ENCODE data around the gene SVIL. TPM values are rescaled to one million over a fixed set of nuclear protein-coding genes. Genes with fewer than 3 reads are reported as not detected.
"Not testable (repeated sequence)": the region's sequence is repeated elsewhere in the genome, so short reads cannot be mapped to it uniquely, and the experiment has no call there.

SVIL gene
- total RNA-seq, 1 donor from 2014 or later: 94.7 TPM

GRCh38 chr10:29553544-29554250 lies 81.1 kb downstream of the SVIL start:
- peaks cover 44 to 51% of the 10 kb centered on the region in 2 donors for H3K36me3 ChIP-seq
- intact Hi-C loops (cut with DNase I): no loop called here

GRCh38 chr10:29553116-29553515 lies 81.7 kb downstream of the SVIL start:
- H3K27me3 ChIP-seq; H3K4me3 ChIP-seq; DNase-seq (ENCODE audit: low spot score in 2 of 2); H3K9me3 ChIP-seq; intact Hi-C loops (cut with DNase I); H3K27ac ChIP-seq: not testable (repeated sequence)
- peaks cover 8 to 19% of the 10 kb centered on the region in 2 donors for H3K4me1 ChIP-seq
- H3K36me3 ChIP-seq: peaks cover 44 to 57% of the 10 kb centered on the region in 2 donors

More at GRCh38 chr10:29553544-29554250, 81.1 kb downstream of the SVIL start:
- DNase-seq (ENCODE audit: low spot score in 2 of 2): no peak
- Histone ChIP-seq H3K4me3 (no peak overlapping the region), H3K27me3 (no peaks in the 10 kb centered on the region), H3K4me1 (peaks cover 8 to 20% of the 10 kb centered on the region in 2 donors), H3K9me3 (no peaks in the 10 kb centered on the region), H3K27ac (peak overlapping the region in 1 of 2 donors; percentile 33)
- TF ChIP-seq CTCF (IDR thresholded peaks at IDR 0.05): no peak

GRCh38 chr10:29549493-29549892 lies 85.3 kb downstream of the SVIL start:
- DNase-seq (ENCODE audit: low spot score in 2 of 2); H3K4me3 ChIP-seq; H3K27ac ChIP-seq; intact Hi-C loops (cut with DNase I); H3K27me3 ChIP-seq; H3K9me3 ChIP-seq: not testable (repeated sequence)
- peaks cover 12 to 13% of the 10 kb centered on the region in 2 donors for H3K4me1 ChIP-seq
- peaks cover 49 to 52% of the 10 kb centered on the region in 2 donors for H3K36me3 ChIP-seq

GRCh38 chr10:29546773-29547313 lies 87.9 kb downstream of the SVIL start:
- Histone ChIP-seq H3K9me3 (no peaks in the 10 kb centered on the region), H3K4me3 (no peak overlapping the region), H3K27me3 (no peaks in the 10 kb centered on the region), H3K36me3 (peaks cover 26% of the 10 kb centered on the region in 2 donors), H3K4me1 (peaks cover 19 to 30% of the 10 kb centered on the region in 2 donors), H3K27ac (peak overlapping the region in 1 of 2 donors; percentile 10)
- no peak for DNase-seq (ENCODE audit: low spot score in 2 of 2)
- TF ChIP-seq CTCF (IDR thresholded peaks at IDR 0.05): no peak
- intact Hi-C loops (cut with DNase I): no loop called here

- TF ChIP-seq CTCF (IDR thresholded peaks at IDR 0.05): no peak
- H3K4me3 ChIP-seq: peak overlapping the region in 1 of 2 donors; percentile 9
- H3K27ac ChIP-seq: no peak overlapping the region
- no peaks in the 10 kb centered on the region for H3K9me3 ChIP-seq
- H3K27me3 ChIP-seq: no peaks in the 10 kb centered on the region
- no peak for DNase-seq (ENCODE audit: low spot score in 2 of 2)
- H3K4me1 ChIP-seq: peaks cover 19 to 30% of the 10 kb centered on the region in 2 donors
- peaks cover 9 to 14% of the 10 kb centered on the region in 2 donors for H3K36me3 ChIP-seq
- intact Hi-C loops (cut with DNase I): no loop called here
Observed at GRCh38 chr10:29545122-29545521, 89.6 kb downstream of the SVIL start.

- Histone ChIP-seq H3K27ac (no peak overlapping the region), H3K9me3 (no peaks in the 10 kb centered on the region), H3K36me3 (peaks cover 6 to 16% of the 10 kb centered on the region in 2 donors), H3K4me1 (peaks cover 19 to 34% of the 10 kb centered on the region in 2 donors), H3K27me3 (no peaks in the 10 kb centered on the region), H3K4me3 (no peak overlapping the region)
- DNase-seq (ENCODE audit: low spot score in 2 of 2): no peak
- intact Hi-C loops (cut with DNase I): no loop called here
- no peak for TF ChIP-seq CTCF (IDR thresholded peaks at IDR 0.05)
Observed at GRCh38 chr10:29543715-29544114, 91.1 kb downstream of the SVIL start.
